MCF 10A (cell line): Measurements from ENCODE around the gene SLC44A4. TPM values are rescaled to one million over a fixed set of nuclear protein-coding genes. Genes with fewer than 3 reads are reported as not detected.

Experiments
- BruUV-seq: library from RNA; stranded (reverse); fragments of 400-500 nt; replicated peaks from 2 replicates; lab custom pipeline; 2021; lab: Mats Ljungman, UMichigan
- CTCF ChIA-PET: fragments of 300-600 bp; sonication (Branson Sonifier 250); formaldehyde crosslinking; extraction: SDS; loops from one replicate; lab custom pipeline; 2021; ENCODE audit warnings: antibody characterized with exemption, inconsistent platforms; lab: Yijun Ruan, JAX
- POLR2A ChIA-PET: fragments of 300-600, 350-650 bp; sonication (Branson Sonifier 250); formaldehyde crosslinking; extraction: SDS; loops from one replicate; lab custom pipeline; 2020; ENCODE audit warnings: antibody characterized with exemption, inconsistent platforms; lab: Yijun Ruan, JAX
- DNase-seq: peaks from one replicate; pipeline ENCODE4 v3.0.0-alpha.2; 2018; ENCODE audit not compliant: unreplicated experiment
- H3K27ac Mint-ChIP-seq: one replicate; pipeline ENCODE4 v1.8.0; 2022; ENCODE audit warnings: mild to moderate bottlenecking, low read depth, mixed read lengths; ENCODE audit not compliant: unreplicated experiment
- H3K27me3 Mint-ChIP-seq: one replicate; pipeline ENCODE4 v1.8.0; 2022; ENCODE audit warnings: mixed read lengths; ENCODE audit not compliant: insufficient read depth, unreplicated experiment
- H3K36me3 Mint-ChIP-seq: one replicate; pipeline ENCODE4 v1.8.0; 2022; ENCODE audit warnings: mild to moderate bottlenecking, moderate library complexity, mixed read lengths; ENCODE audit not compliant: insufficient read depth, unreplicated experiment
- H3K4me1 Mint-ChIP-seq: one replicate; pipeline ENCODE4 v1.8.0; 2022; ENCODE audit warnings: mixed read lengths; ENCODE audit not compliant: insufficient read depth, unreplicated experiment
- H3K4me3 Mint-ChIP-seq: one replicate; pipeline ENCODE4 v1.8.0; 2022; ENCODE audit warnings: mild to moderate bottlenecking, moderate library complexity, mixed read lengths; ENCODE audit not compliant: unreplicated experiment
- H3K9me3 Mint-ChIP-seq: one replicate; pipeline ENCODE4 v1.8.0; 2022; ENCODE audit warnings: mixed read lengths; ENCODE audit not compliant: unreplicated experiment
- intact Hi-C: fragments of 100-400 bp; cut with micrococcal nuclease; formaldehyde crosslinking; loops from 2 replicates; pipeline ENCODE4 v1.14.1; 2022
- total RNA-seq: library from RNA; stranded (reverse); gene quantifications from 2 replicates; pipeline ENCODE4 v1.2.3, GENCODE V29; 2022
- TF ChIP-seq, protein P1 (sequence below): fragments of 200-600 bp; IDR thresholded peaks from one replicate; pipeline ENCODE4 v1.8.0; 2022; ENCODE audit warnings: antibody characterized with exemption, mild to moderate bottlenecking; ENCODE audit not compliant: unreplicated experiment

Gene SLC44A4
- total RNA-seq, 1 experiment from 2014 or later: not detected

DNA sequence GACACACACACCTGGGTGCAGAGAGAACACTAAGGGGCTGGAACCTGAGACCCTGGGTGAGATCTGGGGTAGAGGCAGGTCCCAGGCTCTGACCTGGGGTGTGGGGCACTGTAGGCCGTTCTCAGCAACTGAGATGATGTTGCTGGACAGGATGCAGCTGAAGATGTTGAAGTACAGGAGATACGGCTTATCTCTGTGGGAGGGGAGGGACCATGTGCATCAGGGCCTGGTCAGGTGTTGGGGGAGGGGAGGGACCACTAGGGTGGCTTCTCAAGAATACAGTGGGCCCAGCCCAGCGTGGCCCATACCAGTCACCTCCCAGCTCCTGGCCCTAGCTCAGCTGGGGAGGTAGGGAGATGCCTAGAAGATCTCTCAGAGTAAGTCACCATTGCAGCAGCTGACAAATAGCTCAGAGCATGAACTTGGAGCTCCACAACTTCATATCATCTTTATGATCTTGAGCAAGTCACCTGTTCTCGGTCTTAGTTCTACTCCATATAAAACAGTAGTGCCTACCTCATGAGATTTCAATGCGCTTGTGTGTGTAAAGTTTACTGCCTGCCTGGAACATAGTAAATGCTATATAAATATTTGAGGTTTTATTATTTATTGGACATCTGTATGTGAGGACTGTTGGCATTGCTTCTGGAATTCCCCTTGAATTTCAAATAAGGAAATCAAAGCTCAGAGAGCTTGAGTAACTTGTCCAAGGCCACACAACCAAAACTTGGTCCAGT is 3.8 kb downstream of the SLC44A4 start:
- H3K27ac Mint-ChIP-seq: no peak overlapping the region
- no TSS peak for BruUV-seq

DNA sequence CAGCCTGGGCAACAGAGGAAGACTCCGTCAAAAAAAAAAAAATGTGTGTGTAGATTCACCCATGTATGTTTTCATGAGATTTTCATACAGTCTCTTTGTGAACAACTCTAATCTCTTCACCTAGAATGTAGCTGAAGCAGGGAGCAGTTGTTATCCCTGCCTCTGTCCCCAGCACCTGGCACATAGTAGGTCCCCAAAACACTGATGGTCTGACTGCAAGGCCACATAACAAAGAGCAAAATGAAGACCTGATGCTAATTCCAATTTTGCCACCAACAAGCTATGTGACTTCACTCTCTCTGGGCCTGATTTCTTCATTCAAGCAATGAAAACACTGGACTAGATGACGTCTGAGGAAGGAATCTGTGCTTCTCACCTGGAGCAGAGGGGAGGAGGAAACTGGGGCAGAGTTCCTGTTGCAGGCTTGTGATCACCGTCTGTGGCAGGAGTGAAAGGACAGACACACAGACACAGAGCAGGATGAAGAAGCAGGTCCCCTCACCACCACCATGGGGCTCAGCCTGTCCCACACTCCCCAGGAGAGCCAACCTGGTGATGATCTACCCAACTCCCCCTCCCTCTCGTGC is 4.6 kb downstream of the SLC44A4 start:
- H3K27ac Mint-ChIP-seq: no peak overlapping the region
- no peaks in the 10 kb centered on the region for H3K4me1 Mint-ChIP-seq
- no peak overlapping the region for H3K4me3 Mint-ChIP-seq
- H3K9me3 Mint-ChIP-seq: no peaks in the 10 kb centered on the region
- POLR2A ChIA-PET: interaction anchor here (1.0 to 1.1 kb wide), 2 partner anchors 10 to 11 kb away, joined by 3 read pairs; partner anchors contain the start of gene NEU1
- no TSS peak for BruUV-seq
- H3K36me3 Mint-ChIP-seq: peaks cover under 1% of the 10 kb centered on the region
- no peak for DNase-seq
- H3K27me3 Mint-ChIP-seq: no peaks in the 10 kb centered on the region
- intact Hi-C loops: no loop called here
- TF ChIP-seq, protein P1, sequence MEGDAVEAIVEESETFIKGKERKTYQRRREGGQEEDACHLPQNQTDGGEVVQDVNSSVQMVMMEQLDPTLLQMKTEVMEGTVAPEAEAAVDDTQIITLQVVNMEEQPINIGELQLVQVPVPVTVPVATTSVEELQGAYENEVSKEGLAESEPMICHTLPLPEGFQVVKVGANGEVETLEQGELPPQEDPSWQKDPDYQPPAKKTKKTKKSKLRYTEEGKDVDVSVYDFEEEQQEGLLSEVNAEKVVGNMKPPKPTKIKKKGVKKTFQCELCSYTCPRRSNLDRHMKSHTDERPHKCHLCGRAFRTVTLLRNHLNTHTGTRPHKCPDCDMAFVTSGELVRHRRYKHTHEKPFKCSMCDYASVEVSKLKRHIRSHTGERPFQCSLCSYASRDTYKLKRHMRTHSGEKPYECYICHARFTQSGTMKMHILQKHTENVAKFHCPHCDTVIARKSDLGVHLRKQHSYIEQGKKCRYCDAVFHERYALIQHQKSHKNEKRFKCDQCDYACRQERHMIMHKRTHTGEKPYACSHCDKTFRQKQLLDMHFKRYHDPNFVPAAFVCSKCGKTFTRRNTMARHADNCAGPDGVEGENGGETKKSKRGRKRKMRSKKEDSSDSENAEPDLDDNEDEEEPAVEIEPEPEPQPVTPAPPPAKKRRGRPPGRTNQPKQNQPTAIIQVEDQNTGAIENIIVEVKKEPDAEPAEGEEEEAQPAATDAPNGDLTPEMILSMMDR: no peak
- CTCF ChIA-PET: interaction anchor here (0.7 kb wide), 1 partner anchor 1328 kb away, joined by 4 read pairs; no protein-coding TSS in a partner anchor

More for the DNA sequence above, 3.8 kb downstream of the SLC44A4 start:
- Mint-ChIP-seq H3K9me3 (no peaks in the 10 kb centered on the region), H3K27me3 (no peaks in the 10 kb centered on the region), H3K4me1 (no peaks in the 10 kb centered on the region), H3K36me3 (peaks cover 9% of the 10 kb centered on the region), H3K4me3 (no peak overlapping the region)
- POLR2A ChIA-PET: interaction anchor here (0.6 to 1.6 kb wide), 4 partner anchors 11 to 210 kb away, joined by 3 to 7 read pairs (median 3); partner anchors contain the start of genes GPANK1 and NEU1
- CTCF ChIA-PET: interaction anchor here (1.1 to 1.3 kb wide), 2 partner anchors 13 to 14 kb away, joined by 5 to 6 read pairs; no protein-coding TSS in a partner anchor
- intact Hi-C loops: no loop called here
- DNase-seq: no peak
- TF ChIP-seq, protein P1: no peak

DNA sequence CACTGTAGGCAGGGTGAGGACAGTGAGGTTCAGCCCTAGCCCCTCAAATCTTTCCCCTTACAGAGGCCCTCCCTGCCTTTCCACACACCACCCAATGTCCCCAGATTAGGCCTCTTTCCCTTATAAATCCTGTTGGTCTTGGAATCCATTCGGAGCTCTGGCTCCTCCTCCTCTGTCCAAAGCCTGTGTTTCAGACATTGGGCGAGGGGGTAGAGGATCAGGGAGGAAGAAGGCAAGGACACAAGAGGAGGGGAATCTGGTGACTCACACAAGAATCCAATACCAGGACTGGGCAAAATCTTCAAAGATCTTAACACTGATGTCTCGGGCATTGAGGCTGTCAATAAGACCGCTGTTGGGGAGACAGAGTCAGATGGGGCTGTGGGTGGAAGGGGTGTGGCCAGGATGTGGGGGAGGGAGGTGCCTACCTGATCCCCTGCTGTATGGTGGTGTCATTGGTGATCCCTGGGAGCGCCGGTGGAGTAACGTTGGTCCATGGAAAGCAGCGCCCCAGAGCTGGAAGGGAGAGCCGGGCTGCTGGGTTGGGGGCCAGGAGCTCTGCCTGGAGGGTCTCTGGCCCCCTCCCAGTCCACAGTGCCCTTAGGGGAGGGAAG is 7.6 kb downstream of the SLC44A4 start:
- no peaks in the 10 kb centered on the region for H3K4me1 Mint-ChIP-seq
- H3K9me3 Mint-ChIP-seq: no peaks in the 10 kb centered on the region
- POLR2A ChIA-PET: no interaction called here
- H3K27me3 Mint-ChIP-seq: no peaks in the 10 kb centered on the region
- TF ChIP-seq, protein P1: no peak
- H3K4me3 Mint-ChIP-seq: no peak overlapping the region
- no peaks in the 10 kb centered on the region for H3K36me3 Mint-ChIP-seq
- H3K27ac Mint-ChIP-seq: no peak overlapping the region
- CTCF ChIA-PET: interaction anchor here (1.1 kb wide), 1 partner anchor 16 kb away, joined by 4 read pairs; no protein-coding TSS in a partner anchor
- BruUV-seq: no TSS peak
- intact Hi-C loops: no loop called here
- DNase-seq: no peak
